GM19193 (cell line): ENCODE results near the gene GPR37.

Experiments used
- POLR2A ChIP-seq: IDR thresholded peaks from 4 replicates; pipeline ENCODE4 v1.6.1; 2011; ENCODE audit not compliant: insufficient read depth, insufficient read length; ENCODE audit errors: extremely low read depth

GPR37 gene

DNA sequence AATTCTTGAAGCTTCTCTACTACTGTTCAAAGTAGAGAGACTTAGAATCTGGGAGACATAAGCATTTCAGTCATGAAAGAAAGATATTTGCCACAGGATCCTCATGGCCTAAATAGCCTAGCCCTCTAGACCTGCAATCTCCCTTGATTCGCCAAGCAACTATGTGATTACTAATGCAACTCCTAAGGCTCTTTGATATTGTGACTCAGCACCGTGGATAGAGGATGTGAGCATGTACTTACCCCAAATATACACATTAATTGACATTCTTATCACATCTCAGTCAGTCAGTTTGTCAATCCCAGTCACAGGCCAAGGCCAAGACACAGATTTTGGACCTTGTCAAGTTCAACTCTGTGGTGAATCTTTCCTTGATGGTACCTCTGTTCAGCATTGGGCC, 42.6 kb downstream of the GPR37 start:
- no peak for TF ChIP-seq POLR2A

DNA sequence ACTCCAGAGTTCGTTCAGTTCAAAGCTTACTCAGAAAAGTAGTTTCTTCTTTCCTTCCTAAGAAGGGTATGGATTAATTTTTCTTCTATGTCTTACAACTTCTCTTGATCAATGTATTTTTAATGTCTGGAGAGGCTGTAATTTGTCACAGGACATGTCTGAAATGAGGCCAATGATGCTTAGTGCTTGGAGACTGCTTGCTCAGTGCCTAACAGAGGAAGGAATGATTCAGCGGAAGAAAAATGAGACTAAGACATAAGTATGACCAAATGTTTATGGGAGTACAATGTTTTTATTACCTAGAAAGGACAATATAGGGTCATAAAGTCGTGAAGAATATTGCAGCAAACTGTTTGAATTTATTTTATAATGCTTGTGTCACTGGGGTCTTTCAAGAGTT, 43.3 kb downstream of the GPR37 start:
- TF ChIP-seq POLR2A: no peak

DNA sequence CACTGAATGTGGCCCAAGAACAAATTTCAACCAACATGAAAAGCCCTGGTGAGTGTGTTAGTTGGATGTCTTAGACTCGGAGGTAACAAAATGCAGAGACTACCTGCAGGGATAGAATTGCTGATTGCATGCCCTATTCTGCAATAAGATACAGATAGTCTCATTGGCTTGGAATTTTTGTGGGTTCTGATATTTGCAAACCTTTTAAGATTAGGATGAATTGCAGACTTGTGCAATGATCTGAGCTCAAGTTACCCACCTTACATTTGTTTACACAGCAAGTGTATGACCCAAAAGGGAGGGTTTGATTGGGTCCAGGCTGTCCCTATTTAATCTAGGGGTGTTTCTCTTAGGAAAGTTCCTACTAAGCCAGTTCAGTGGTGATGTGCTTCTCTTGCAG, 45.4 kb downstream of the GPR37 start:
- no peak for TF ChIP-seq POLR2A

DNA sequence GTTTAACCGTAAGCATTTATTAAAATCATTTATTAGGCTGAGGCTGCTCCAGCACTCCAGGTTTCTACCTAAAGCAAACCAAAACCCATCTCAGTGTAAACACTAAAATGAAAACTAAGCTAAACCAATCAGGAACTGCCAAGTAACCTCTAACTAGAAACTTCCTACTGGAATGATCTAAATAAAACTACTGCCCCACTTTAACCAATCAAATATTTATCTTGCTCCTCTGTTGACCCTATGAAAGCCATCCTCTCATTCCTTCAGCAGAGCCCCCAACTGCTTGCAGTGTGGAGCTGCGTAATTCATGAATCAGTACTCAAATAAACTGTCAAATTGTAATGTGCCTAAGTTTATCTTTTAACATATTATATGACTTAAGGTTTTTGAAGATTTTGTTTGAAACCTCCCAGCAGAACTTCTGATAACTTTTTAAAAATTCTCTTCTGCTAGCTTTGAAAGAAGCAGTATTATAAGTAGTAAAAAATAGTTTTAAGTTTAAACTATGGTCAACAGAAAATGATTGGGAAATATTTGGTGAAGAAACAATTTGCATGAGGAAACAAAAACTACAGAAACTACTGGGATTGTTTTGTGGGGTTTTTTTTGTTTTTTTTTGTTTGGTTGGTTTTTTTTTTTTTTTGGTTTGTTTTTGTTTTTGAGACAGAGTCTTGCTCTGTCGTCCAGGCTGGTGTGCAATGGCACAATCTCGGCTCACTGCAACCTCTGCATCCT, 47.4 kb downstream of the GPR37 start:
- no peak for TF ChIP-seq POLR2A

DNA sequence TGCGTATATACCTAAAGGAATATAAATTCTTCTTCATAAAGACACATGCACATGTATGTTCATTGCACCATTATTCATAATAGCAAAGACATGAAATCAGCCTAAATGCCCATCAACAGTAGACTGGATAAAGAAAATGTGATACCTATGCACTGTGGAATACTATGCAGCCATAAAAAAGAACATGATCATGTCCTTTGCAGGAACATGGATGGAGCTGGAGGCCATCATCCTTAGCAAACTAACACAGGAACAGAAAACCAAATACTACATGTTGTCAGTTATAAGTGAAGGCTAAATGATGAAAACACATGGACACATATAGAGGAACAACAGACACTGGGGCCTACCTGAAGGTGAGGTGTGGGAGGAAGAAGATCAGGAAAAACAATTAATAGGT, 48.7 kb downstream of the GPR37 start:
- TF ChIP-seq POLR2A: no peak

DNA sequence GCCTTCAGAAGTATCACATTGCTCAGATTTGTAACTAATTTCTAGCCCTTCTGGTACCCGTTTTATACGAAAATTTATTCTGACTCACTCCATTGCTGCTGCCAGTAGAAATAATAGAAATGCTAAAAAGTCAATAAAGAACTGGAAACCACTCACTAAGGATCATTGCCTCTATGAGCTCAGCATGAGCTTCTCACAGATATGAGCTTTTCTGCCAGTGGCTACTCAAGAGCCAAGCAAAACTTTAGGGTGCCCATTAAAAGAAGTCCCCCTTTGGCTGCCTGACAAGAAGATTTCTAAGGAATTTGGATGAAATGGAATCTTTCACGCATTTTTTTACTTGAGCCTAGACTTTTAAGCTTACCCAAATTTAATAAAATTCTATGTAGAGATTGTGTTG, 52.5 kb downstream of the GPR37 start:
- no peak for TF ChIP-seq POLR2A

DNA sequence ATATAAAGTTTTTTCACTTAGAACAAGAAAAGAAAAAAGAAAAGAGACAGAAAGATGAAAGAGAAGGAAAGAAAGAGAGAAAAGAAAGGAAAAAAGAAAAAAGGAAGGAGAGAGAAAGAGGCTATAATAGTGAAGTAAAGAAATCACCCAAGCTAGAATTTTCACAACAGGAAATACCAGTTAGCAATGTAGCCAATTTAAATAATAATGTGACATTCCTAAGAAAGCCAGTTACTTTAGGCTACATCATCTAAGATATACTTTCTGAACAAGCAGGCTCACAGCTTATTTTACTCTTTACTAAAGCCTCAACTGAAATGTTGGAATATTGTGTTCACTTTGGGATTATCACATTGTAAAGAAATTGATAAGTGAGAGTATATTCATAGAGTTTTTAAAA, 53.6 kb downstream of the GPR37 start:
- no peak for TF ChIP-seq POLR2A

DNA sequence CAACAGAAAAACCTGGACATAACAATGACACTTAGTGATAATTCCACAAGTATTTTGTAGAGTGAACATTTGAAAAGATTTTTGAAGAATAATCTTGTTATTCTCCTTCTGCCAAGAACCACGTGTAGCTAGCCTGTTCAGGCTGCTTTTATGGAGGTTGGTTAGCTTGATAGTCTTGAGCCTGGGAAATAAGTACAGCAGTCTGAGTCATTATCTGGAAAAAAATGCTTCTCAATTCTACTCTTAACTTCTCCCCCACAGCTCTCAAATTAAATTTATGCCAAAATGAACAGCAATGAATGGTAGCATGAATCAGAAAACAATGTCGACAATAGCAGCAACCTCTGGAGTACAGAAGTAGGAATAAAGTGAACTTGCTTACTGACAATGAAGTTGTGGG, 63.2 kb downstream of the GPR37 start:
- TF ChIP-seq POLR2A: no peak

DNA sequence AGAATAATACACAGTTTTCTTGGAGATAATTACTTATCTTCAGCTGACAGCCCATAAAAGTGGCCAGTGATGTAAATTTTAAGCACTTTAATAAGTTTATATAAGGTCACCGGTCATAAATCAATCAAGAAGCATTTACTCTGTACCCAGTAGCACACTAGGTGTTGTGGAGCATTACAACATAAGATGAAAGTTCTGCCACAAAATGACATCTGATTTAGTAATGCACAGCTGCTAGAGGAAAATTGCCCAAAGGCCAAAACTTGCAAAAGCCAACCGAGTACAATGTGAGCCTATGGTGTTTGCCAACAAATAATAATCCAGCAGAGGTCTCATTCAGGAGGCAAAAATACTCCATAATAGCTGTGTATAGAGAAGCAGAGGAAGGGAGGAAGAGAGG, 63.6 kb downstream of the GPR37 start:
- TF ChIP-seq POLR2A: no peak

DNA sequence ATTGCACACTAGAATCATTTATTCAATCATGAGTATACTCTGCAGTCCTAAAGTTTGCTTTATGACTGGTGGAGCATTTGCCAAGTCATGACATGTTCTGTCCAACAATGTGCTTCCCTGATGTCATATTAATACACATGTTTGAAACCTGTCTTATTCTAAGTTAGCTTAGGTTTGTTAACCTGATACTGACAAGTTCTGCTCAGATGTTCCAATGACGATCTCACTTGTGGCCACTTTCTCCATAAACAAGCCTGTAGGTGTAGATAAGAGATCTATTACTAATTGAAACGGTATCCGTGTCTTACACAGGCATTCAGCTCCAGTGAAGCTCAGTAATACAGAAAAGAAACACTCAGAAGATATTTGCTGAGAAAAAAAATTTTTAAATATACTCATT, 64.9 kb downstream of the GPR37 start:
- no peak for TF ChIP-seq POLR2A

DNA sequence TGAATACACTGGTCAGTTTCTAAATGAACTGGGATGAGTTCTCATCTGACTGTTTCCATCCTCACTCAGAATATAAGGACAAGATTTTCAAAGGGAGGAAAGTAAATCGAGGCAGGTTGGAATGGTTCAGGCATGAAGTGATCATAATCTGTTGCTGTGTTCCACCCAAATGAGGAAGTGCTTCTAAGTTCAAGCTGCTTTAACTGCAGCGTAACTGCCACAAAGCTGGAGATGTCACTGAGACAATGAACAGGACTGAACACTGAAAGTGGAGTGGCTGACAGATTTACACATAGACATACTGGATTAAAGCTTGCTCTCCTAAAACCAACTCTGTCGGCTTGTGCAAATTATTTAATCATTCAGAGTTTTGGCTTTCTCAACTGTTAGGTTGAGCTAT, 66.6 kb downstream of the GPR37 start:
- no peak for TF ChIP-seq POLR2A

DNA sequence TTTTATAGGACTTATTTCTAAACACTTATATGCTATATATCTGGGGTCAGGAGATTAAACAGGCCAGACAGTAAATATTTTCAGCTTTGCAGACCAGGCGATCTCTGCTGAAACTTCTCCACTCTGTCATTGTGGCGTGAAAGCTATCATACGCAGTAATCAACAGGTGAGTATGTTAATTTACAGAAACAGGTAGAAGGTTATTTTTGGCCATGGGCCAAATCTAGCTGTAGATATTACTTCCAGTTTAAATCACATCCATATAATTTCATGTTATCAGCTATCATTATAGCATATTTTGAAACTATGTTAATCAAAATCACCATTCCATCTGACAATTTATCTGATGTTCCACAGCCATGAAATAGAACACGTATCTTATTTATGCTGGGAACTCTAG, 67.8 kb downstream of the GPR37 start:
- no peak for TF ChIP-seq POLR2A
